Transverse colon (tissue), 4 donors: ENCODE data around the gene COBLL1.

ENCODE experiments used
- CTCF ChIP-seq, 5 experiments: fragments of 200-600 bp in 3 of 5; fragments of 450-650 bp in 2 of 5; sonication (generic) in 3 of 5; IDR thresholded peaks; 1 replicate in 2 of 5; 2 replicates in 3 of 5; pipeline ENCODE4 v1.5.1; 2016 to 2017; ENCODE audit warnings: antibody characterized with exemption in 5 of 5, inconsistent platforms in 3 of 5, mild to moderate bottlenecking in 2 of 5, moderate library complexity in 1 of 5
- POLR2AphosphoS5 ChIP-seq, 3 donors: sonication (generic); formaldehyde crosslinking; IDR thresholded peaks; one replicate each; pipeline ENCODE4 v1.6.1; 2016; ENCODE audit warnings: antibody characterized with exemption in 3 of 3

DNA sequence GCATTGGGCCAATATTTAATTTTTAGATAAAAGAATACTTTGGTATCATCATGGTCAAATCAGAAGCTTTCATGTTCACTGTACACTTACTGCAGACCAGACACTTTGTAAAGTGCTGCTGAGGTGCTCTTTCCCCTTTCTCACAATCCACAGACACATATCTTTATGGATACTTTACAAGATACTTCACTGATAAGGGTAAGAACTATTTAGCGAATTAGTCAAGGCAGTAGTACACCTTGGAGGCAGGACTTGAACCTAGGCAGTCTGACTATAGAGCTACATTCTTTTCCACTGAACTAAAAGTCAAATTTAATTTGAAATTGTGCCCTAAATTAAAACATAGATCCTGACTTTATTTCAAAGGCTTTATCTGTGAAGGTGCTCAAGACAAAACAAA lies 60.2 kb downstream of the COBLL1 start:
- TF ChIP-seq CTCF (IDR thresholded peaks at IDR 0.05) (no peak), POLR2AphosphoS5 (IDR thresholded peaks at IDR 0.05) (no peak)
